CD14-positive monocyte (primary cell): ENCODE results near the gene ALDH1L2. TPM values are rescaled to one million over a fixed set of nuclear protein-coding genes. Genes with fewer than 3 reads are reported as not detected.

ENCODE experiments used
- DNase-seq, 3 donors: peaks; one replicate each; pipeline ENCODE4 v3.0.0-alpha.2; 2011 to 2022
- H2AFZ ChIP-seq: 2 replicates; pipeline ENCODE4 v1.6.0; 2012; ENCODE audit warnings: mild to moderate bottlenecking, low read depth, low read length, inconsistent platforms; ENCODE audit not compliant: insufficient read depth, poor library complexity, severe bottlenecking
- H3K27ac ChIP-seq, 2 donors: 1 replicate in 1 of 2; 2 replicates in 1 of 2; pipeline ENCODE4 v1.5.1; 2012 to 2013; ENCODE audit warnings: low read length in 2 of 2, control low read depth in 1 of 2, inconsistent platforms in 1 of 2, low read depth in 1 of 2, mild to moderate bottlenecking in 1 of 2
- H3K27me3 ChIP-seq, 2 donors: one replicate each; pipeline versions ENCODE4 v1.6.0 to v1.6.1; 2011 to 2013; ENCODE audit warnings: low read length in 2 of 2; ENCODE audit not compliant: control insufficient read depth in 2 of 2, insufficient read depth in 2 of 2
- H3K36me3 ChIP-seq, 2 donors: replicated peaks in 1 of 2; 1 replicate in 1 of 2; 2 replicates in 1 of 2; pipeline versions ENCODE4 v1.5.1 to v1.6.1; 2012 to 2013; ENCODE audit warnings: low read length in 2 of 2, control low read depth in 1 of 2, inconsistent platforms in 1 of 2, mild to moderate bottlenecking in 1 of 2; ENCODE audit not compliant: insufficient read depth in 2 of 2, control insufficient read depth in 1 of 2
- H3K4me1 ChIP-seq, 2 donors: 1 replicate in 1 of 2; 2 replicates in 1 of 2; pipeline versions ENCODE4 v1.5.1 to v1.6.1; 2012 to 2013; ENCODE audit warnings: low read length in 2 of 2, control low read depth in 1 of 2, inconsistent platforms in 1 of 2, mild to moderate bottlenecking in 1 of 2, moderate library complexity in 1 of 2; ENCODE audit not compliant: insufficient read depth in 2 of 2, control insufficient read depth in 1 of 2
- H3K4me2 ChIP-seq: replicated peaks from 2 replicates; pipeline ENCODE3; 2012; ENCODE audit warnings: low read length, moderate library complexity, mild to moderate bottlenecking; ENCODE audit not compliant: poor library complexity, severe bottlenecking; ENCODE audit errors: extremely low read depth
- H3K4me3 ChIP-seq, 3 experiments: fragments of 200-600 bp in 1 of 3; sonication (generic) in 1 of 3; replicated peaks in 1 of 3; 1 replicate in 2 of 3; 2 replicates in 1 of 3; pipeline ENCODE4 v1.5.1; 2011 to 2013; ENCODE audit warnings: low read length in 3 of 3, mild to moderate bottlenecking in 3 of 3, control low read depth in 2 of 3, low read depth in 2 of 3, inconsistent platforms in 1 of 3, moderate library complexity in 1 of 3
- H3K79me2 ChIP-seq: 2 replicates; pipeline ENCODE4 v1.6.0; 2012; ENCODE audit warnings: mild to moderate bottlenecking, control low read depth, inconsistent platforms, low read length, moderate library complexity; ENCODE audit not compliant: insufficient read depth
- H3K9ac ChIP-seq: 2 replicates; pipeline ENCODE4 v1.6.0; 2017; ENCODE audit warnings: low read length, mild to moderate bottlenecking; ENCODE audit not compliant: insufficient read depth, poor library complexity, severe bottlenecking
- H3K9me3 ChIP-seq, 2 donors: replicated peaks in 1 of 2; 1 replicate in 1 of 2; 2 replicates in 1 of 2; pipeline versions ENCODE4 v1.5.1 to v1.6.1; 2012 to 2013; ENCODE audit warnings: low read length in 2 of 2, control low read depth in 1 of 2; ENCODE audit not compliant: control insufficient read depth in 1 of 2, insufficient read depth in 1 of 2
- H4K20me1 ChIP-seq: 2 replicates; pipeline ENCODE4 v1.6.0; 2012; ENCODE audit warnings: mild to moderate bottlenecking, low read length, control low read depth, moderate library complexity; ENCODE audit not compliant: insufficient read depth
- H3K27ac Mint-ChIP-seq, 7 donors: one replicate each; pipeline ENCODE4 v1.8.0; 2020; ENCODE audit warnings: mild to moderate bottlenecking in 7 of 7, mixed read lengths in 7 of 7, moderate library complexity in 6 of 7, inconsistent platforms in 2 of 7
- H3K27me3 Mint-ChIP-seq, 3 donors: one replicate each; pipeline ENCODE4 v1.8.0; 2021 to 2022; ENCODE audit warnings: low read depth in 3 of 3, mild to moderate bottlenecking in 3 of 3, mixed read lengths in 3 of 3, moderate library complexity in 3 of 3, inconsistent platforms in 1 of 3
- H3K36me3 Mint-ChIP-seq, 2 donors: one replicate each; pipeline ENCODE4 v1.8.0; 2020; ENCODE audit warnings: mixed read lengths in 2 of 2, inconsistent platforms in 1 of 2, mild to moderate bottlenecking in 1 of 2
- H3K4me1 Mint-ChIP-seq: one replicate; pipeline ENCODE4 v1.8.0; 2020; ENCODE audit warnings: mild to moderate bottlenecking, mixed read lengths
- H3K4me3 Mint-ChIP-seq, 2 donors: one replicate each; pipeline ENCODE4 v1.8.0; 2020; ENCODE audit warnings: mild to moderate bottlenecking in 2 of 2, mixed read lengths in 2 of 2, moderate library complexity in 1 of 2
- H3K9me3 Mint-ChIP-seq, 7 donors: one replicate each; pipeline ENCODE4 v1.8.0; 2020 to 2022; ENCODE audit warnings: mixed read lengths in 7 of 7, mild to moderate bottlenecking in 6 of 7, moderate library complexity in 6 of 7, inconsistent platforms in 2 of 7
- WGBS: methylation state at CpG from one replicate; pipeline ENCODE4 v1.1.5; 2013; ENCODE audit warnings: missing lambda C conversion rate; ENCODE audit not compliant: insufficient coverage; 5-methylcytosine and 5-hydroxymethylcytosine counted together
- intact Hi-C, 2 donors: fragments of 100-400 bp; cut with micrococcal nuclease; formaldehyde crosslinking; loops; one replicate each; pipeline versions ENCODE4 v1.15.0 to v1.15.1; 2023
- polyA plus RNA-seq, 3 donors: library from polyadenylated mRNA; depleted of rRNA in 1 of 3; unstranded in 2 of 3; stranded (reverse) in 1 of 3; fragments of 300-500 nt in 2 of 3; fragments of >200 nt in 1 of 3; fragmentation: Illumina TruSeq in 2 of 3; gene quantifications; 1 replicate in 2 of 3; 2 replicates in 1 of 3; pipeline ENCODE4 v1.2.3, GENCODE V29; 2012 to 2021
- TF ChIP-seq, protein P1 (sequence below): fragments of 200-600 bp; IDR thresholded peaks from one replicate; pipeline ENCODE4 v1.8.0; 2022; ENCODE audit warnings: antibody characterized with exemption, mild to moderate bottlenecking

The ALDH1L2 gene
- polyA plus RNA-seq, 3 donors = 0.03 to 0.20 TPM; not detected in 1

DNA sequence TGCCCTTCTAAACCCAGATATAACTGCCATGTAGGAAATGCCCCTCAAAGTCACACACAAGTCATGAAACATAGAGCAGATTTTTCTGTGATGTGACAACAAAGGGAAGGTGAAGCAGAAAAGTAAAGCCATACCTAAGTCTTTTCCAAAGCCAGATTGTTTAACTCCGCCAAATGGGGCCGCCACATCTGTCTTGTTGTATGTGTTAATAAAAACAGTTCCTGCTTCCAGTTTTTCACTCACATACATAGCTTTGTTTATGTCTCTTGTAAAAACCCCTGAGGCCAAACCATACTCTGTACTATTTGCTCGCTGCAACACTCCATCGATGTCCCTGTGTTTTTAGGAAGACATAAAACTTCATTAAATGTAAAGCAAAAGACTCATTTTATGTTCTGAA lies 57.8 kb downstream of the ALDH1L2 start:
- no CpG with 5 or more reads among the region's 4 CpGs for WGBS
- no peak for DNase-seq
- no peaks in the 10 kb centered on the region for H3K27me3 ChIP-seq
- H3K9me3 ChIP-seq = no peaks in the 10 kb centered on the region
- no peak overlapping the region for H3K9ac ChIP-seq
- no peak overlapping the region for H3K4me3 ChIP-seq
- peaks cover 9 to 11% of the 10 kb centered on the region in 2 donors for H3K36me3 Mint-ChIP-seq
- H3K4me3 Mint-ChIP-seq = no peak overlapping the region
- peaks cover 0 to 2% (median 2%) of the 10 kb centered on the region in 3 donors for H3K27me3 Mint-ChIP-seq
- no peaks in the 10 kb centered on the region for H3K9me3 Mint-ChIP-seq
- peaks cover 9 to 14% of the 10 kb centered on the region in 2 donors for H3K4me1 ChIP-seq
- intact Hi-C loops = no loop called here
- no peak overlapping the region for H2AFZ ChIP-seq
- TF ChIP-seq, protein P1, sequence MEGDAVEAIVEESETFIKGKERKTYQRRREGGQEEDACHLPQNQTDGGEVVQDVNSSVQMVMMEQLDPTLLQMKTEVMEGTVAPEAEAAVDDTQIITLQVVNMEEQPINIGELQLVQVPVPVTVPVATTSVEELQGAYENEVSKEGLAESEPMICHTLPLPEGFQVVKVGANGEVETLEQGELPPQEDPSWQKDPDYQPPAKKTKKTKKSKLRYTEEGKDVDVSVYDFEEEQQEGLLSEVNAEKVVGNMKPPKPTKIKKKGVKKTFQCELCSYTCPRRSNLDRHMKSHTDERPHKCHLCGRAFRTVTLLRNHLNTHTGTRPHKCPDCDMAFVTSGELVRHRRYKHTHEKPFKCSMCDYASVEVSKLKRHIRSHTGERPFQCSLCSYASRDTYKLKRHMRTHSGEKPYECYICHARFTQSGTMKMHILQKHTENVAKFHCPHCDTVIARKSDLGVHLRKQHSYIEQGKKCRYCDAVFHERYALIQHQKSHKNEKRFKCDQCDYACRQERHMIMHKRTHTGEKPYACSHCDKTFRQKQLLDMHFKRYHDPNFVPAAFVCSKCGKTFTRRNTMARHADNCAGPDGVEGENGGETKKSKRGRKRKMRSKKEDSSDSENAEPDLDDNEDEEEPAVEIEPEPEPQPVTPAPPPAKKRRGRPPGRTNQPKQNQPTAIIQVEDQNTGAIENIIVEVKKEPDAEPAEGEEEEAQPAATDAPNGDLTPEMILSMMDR = no peak
- peaks cover 11% of the 10 kb centered on the region for H3K4me1 Mint-ChIP-seq
- no peaks in the 10 kb centered on the region for H4K20me1 ChIP-seq
- H3K79me2 ChIP-seq = no peaks in the 10 kb centered on the region
- no peaks in the 10 kb centered on the region for H3K36me3 ChIP-seq
- H3K27ac ChIP-seq = no peak overlapping the region
- no peak overlapping the region for H3K27ac Mint-ChIP-seq
- H3K4me2 ChIP-seq = no peak overlapping the region

DNA sequence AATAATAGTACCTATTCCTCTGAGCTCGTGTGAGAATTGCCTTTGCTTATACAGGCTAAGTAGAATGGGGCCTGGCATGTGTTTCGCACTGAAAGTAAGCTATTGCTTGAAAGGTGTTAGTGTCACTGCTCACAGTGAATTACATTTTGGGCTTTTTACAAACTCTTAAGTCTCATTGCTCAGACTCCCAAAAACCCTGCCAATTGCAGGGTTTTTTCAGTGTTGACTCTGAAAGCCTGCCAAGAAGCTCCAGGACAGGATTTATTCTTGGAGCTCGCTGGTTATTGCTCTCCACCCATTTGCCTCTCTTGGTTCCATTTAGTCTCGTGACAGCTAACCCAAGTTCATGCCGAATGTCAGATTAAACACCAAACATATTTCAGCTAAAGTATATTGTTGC lies 58.4 kb downstream of the ALDH1L2 start:
- TF ChIP-seq, protein P1 = no peak
- Histone ChIP-seq H3K79me2 (no peaks in the 10 kb centered on the region), H3K36me3 (no peaks in the 10 kb centered on the region), H4K20me1 (no peaks in the 10 kb centered on the region), H2AFZ (no peak overlapping the region), H3K4me2 (no peak overlapping the region), H3K27me3 (no peaks in the 10 kb centered on the region), H3K9ac (no peak overlapping the region), H3K9me3 (no peaks in the 10 kb centered on the region), H3K4me3 (no peak overlapping the region), H3K4me1 (peaks cover 4 to 9% of the 10 kb centered on the region in 2 donors), H3K27ac (no peak overlapping the region)
- no peak for DNase-seq
- Mint-ChIP-seq H3K27me3 (peaks cover 0 to 2% (median 2%) of the 10 kb centered on the region in 3 donors), H3K4me3 (no peak overlapping the region), H3K27ac (no peak overlapping the region), H3K9me3 (no peaks in the 10 kb centered on the region), H3K36me3 (peaks cover 9 to 16% of the 10 kb centered on the region in 2 donors), H3K4me1 (peaks cover 6% of the 10 kb centered on the region)
- intact Hi-C loops = no loop called here
- WGBS = 100% methylated on average over 1 of the region's 5 CpGs
